Trophoblast cell (in vitro differentiated cells and primary cell): Measurements from ENCODE around the gene SPRR2G.
"Not testable (repeated sequence)": the region's sequence is repeated elsewhere in the genome, so short reads cannot be mapped to it uniquely, and the experiment has no call there.

Experiments
- DNase-seq, 2 donors: peaks; one replicate each; pipeline ENCODE4 v3.0.0-alpha.2; 2016
- H2AFZ ChIP-seq: 2 replicates; pipeline ENCODE4 v1.6.1; 2013; ENCODE audit warnings: low read length, moderate library complexity, mild to moderate bottlenecking; ENCODE audit not compliant: insufficient read depth, poor library complexity
- H2AK5ac ChIP-seq: 2 replicates; pipeline ENCODE4 v1.6.1; 2013; ENCODE audit warnings: mild to moderate bottlenecking, low read length
- H2BK120ac ChIP-seq: 2 replicates; pipeline ENCODE4 v1.6.1; 2013; ENCODE audit warnings: low read length, mild to moderate bottlenecking, moderate library complexity; ENCODE audit not compliant: insufficient read depth, poor library complexity
- H2BK12ac ChIP-seq: 2 replicates; pipeline ENCODE4 v1.6.1; 2013; ENCODE audit warnings: mild to moderate bottlenecking, low read length, moderate library complexity
- H2BK5ac ChIP-seq: 2 replicates; pipeline ENCODE4 v1.6.1; 2013; ENCODE audit warnings: low read length, low read depth, moderate library complexity, mild to moderate bottlenecking; ENCODE audit not compliant: poor library complexity
- H3K14ac ChIP-seq: 2 replicates; pipeline ENCODE4 v1.6.1; 2013; ENCODE audit warnings: mild to moderate bottlenecking, low read length
- H3K18ac ChIP-seq: 2 replicates; pipeline ENCODE4 v1.6.1; 2013; ENCODE audit warnings: mild to moderate bottlenecking, low read length
- H3K23ac ChIP-seq: 2 replicates; pipeline ENCODE4 v1.6.1; 2013; ENCODE audit warnings: low read length
- H3K27ac ChIP-seq: 2 replicates; pipeline ENCODE4 v1.5.1; 2013; ENCODE audit warnings: low read depth, mild to moderate bottlenecking, inconsistent platforms, low read length, moderate library complexity
- H3K27me3 ChIP-seq: 2 replicates; pipeline ENCODE4 v1.6.1; 2013; ENCODE audit warnings: inconsistent platforms, mild to moderate bottlenecking, low read length, moderate library complexity; ENCODE audit not compliant: insufficient read depth
- H3K36me3 ChIP-seq, 2 experiments: 1 replicate in 1 of 2; 2 replicates in 1 of 2; pipeline ENCODE4 v1.6.1; 2013; ENCODE audit warnings: low read length in 2 of 2, mild to moderate bottlenecking in 2 of 2, moderate library complexity in 1 of 2; ENCODE audit not compliant: insufficient read depth in 2 of 2, control insufficient read depth in 1 of 2
- H3K4ac ChIP-seq: 2 replicates; pipeline ENCODE4 v1.6.1; 2013; ENCODE audit warnings: low read depth, mild to moderate bottlenecking, low read length, moderate library complexity
- H3K4me1 ChIP-seq, 2 experiments: 1 replicate in 1 of 2; 2 replicates in 1 of 2; pipeline ENCODE4 v1.6.1; 2013; ENCODE audit warnings: low read length in 2 of 2, mild to moderate bottlenecking in 2 of 2, moderate library complexity in 1 of 2; ENCODE audit not compliant: insufficient read depth in 2 of 2, control insufficient read depth in 1 of 2
- H3K4me2 ChIP-seq: 2 replicates; pipeline ENCODE4 v1.6.1; 2013; ENCODE audit warnings: inconsistent platforms, mild to moderate bottlenecking, low read length, moderate library complexity
- H3K4me3 ChIP-seq: 2 replicates; pipeline ENCODE4 v1.5.1; 2013; ENCODE audit warnings: mild to moderate bottlenecking, low read depth, low read length, inconsistent platforms
- H3K79me1 ChIP-seq: one replicate; pipeline ENCODE4 v1.6.1; 2013; ENCODE audit warnings: low read length
- H3K79me2 ChIP-seq: 2 replicates; pipeline ENCODE4 v1.6.1; 2013; ENCODE audit warnings: low read length, mild to moderate bottlenecking; ENCODE audit not compliant: control insufficient read depth, insufficient read depth, poor library complexity
- H3K9ac ChIP-seq: 2 replicates; pipeline ENCODE4 v1.6.1; 2013; ENCODE audit warnings: mild to moderate bottlenecking, low read length
- H3K9me3 ChIP-seq: 2 replicates; pipeline ENCODE4 v1.6.1; 2013; ENCODE audit warnings: low read depth, mild to moderate bottlenecking, control low read depth, inconsistent platforms, low read length; ENCODE audit not compliant: insufficient read depth
- H4K12ac ChIP-seq: 2 replicates; pipeline ENCODE4 v1.6.1; 2013; ENCODE audit warnings: low read depth, mild to moderate bottlenecking, low read length, moderate library complexity
- H4K8ac ChIP-seq: 2 replicates; pipeline ENCODE4 v1.6.1; 2013; ENCODE audit warnings: low read depth, mild to moderate bottlenecking, low read length, moderate library complexity
- H4K91ac ChIP-seq: one replicate; pipeline ENCODE4 v1.6.1; 2013; ENCODE audit warnings: low read depth, mild to moderate bottlenecking, low read length, moderate library complexity
- WGBS: extraction: QIAGEN DNeasy Blood & Tissue Kit; methylation state at CpG from one replicate; pipeline ENCODE4 v1.1.7; 2013; ENCODE audit warnings: missing lambda C conversion rate; ENCODE audit not compliant: insufficient read length, insufficient coverage; ENCODE audit errors: extremely low coverage; 5-methylcytosine and 5-hydroxymethylcytosine counted together

The SPRR2G gene

DNA sequence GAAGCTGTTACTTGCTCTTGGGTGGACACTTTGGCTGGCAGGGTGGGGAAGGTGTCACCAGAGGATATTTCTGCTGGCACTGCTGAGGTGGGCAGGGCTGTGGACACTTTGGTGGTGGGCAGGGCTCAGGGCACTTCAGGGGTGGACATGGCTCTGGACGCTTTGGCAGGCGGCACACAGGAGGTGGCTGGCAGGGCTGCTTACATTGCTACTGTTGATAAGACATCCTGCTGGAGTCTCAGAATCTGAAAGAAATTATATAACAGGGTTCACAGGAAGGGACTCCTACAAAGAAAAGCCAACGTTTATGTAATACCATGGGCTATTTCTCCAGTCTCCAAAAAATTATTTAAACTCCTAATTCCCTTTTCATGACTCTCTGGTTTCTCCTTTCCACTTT, 10.2 kb downstream of the SPRR2G start:
- H3K23ac ChIP-seq: no peak overlapping the region
- no peak overlapping the region for H3K9ac ChIP-seq
- H3K18ac ChIP-seq: no peak overlapping the region
- H3K4ac ChIP-seq: no peak overlapping the region
- WGBS: no CpG with 5 or more reads among the region's 3 CpGs
- no peak overlapping the region for H3K4me3 ChIP-seq
- H2AK5ac ChIP-seq: no peak overlapping the region
- H3K79me1 ChIP-seq: no peaks in the 10 kb centered on the region
- no peaks in the 10 kb centered on the region for H3K27me3 ChIP-seq
- H2BK5ac ChIP-seq: no peak overlapping the region
- no peaks in the 10 kb centered on the region for H3K36me3 ChIP-seq
- H2BK12ac ChIP-seq: no peak overlapping the region
- H4K91ac ChIP-seq: no peak overlapping the region
- no peaks in the 10 kb centered on the region for H3K79me2 ChIP-seq
- no peak overlapping the region for H3K14ac ChIP-seq
- DNase-seq: no peak
- no peak overlapping the region for H2AFZ ChIP-seq
- H3K4me1 ChIP-seq: no peaks in the 10 kb centered on the region
- H4K12ac ChIP-seq: no peak overlapping the region
- no peaks in the 10 kb centered on the region for H3K9me3 ChIP-seq
- H3K4me2 ChIP-seq: no peak overlapping the region
- no peak overlapping the region for H2BK120ac ChIP-seq
- no peak overlapping the region for H3K27ac ChIP-seq
- H4K8ac ChIP-seq: no peak overlapping the region

DNA sequence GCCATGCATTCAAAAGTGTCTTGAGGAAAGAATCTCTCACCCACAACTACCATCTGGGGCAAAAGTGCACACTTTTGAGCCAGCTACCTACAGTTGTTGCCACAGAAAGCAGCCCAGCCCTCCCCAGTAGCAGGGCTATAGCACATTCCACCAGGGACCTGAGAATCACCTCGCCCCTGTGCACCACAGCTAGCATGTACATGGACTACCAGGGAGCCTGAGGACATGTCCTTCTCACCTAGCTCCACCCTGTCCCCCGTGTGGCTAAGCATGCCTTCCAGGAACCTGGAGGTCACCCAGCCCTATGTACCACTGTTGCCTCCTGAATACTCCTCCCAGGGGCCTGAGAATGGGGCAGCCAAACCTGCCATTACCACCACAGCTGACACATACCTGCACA, 16.9 kb downstream of the SPRR2G start:
- H2BK120ac ChIP-seq: no peak overlapping the region
- no peaks in the 10 kb centered on the region for H3K79me1 ChIP-seq
- no peak overlapping the region for H3K4me3 ChIP-seq
- no CpG with 5 or more reads among the region's 2 CpGs for WGBS
- H2BK12ac ChIP-seq: no peak overlapping the region
- no peak overlapping the region for H3K9ac ChIP-seq
- H2BK5ac ChIP-seq: no peak overlapping the region
- no peaks in the 10 kb centered on the region for H3K4me1 ChIP-seq
- H2AK5ac ChIP-seq: no peak overlapping the region
- H4K12ac ChIP-seq: no peak overlapping the region
- no peak overlapping the region for H2AFZ ChIP-seq
- no peak overlapping the region for H3K27ac ChIP-seq
- no peaks in the 10 kb centered on the region for H3K9me3 ChIP-seq
- H3K4me2 ChIP-seq: no peak overlapping the region
- H3K36me3 ChIP-seq: no peaks in the 10 kb centered on the region
- no peak overlapping the region for H4K91ac ChIP-seq
- no peak overlapping the region for H3K23ac ChIP-seq
- H3K18ac ChIP-seq: no peak overlapping the region
- no peak overlapping the region for H3K14ac ChIP-seq
- H4K8ac ChIP-seq: no peak overlapping the region
- H3K79me2 ChIP-seq: no peaks in the 10 kb centered on the region
- no peak for DNase-seq
- no peaks in the 10 kb centered on the region for H3K27me3 ChIP-seq
- no peak overlapping the region for H3K4ac ChIP-seq

- no peaks in the 10 kb centered on the region for H3K36me3 ChIP-seq
- H4K91ac ChIP-seq: no peak overlapping the region
- no peak overlapping the region for H2AFZ ChIP-seq
- H3K4ac ChIP-seq: no peak overlapping the region
- no peak overlapping the region for H3K27ac ChIP-seq
- no peak overlapping the region for H4K8ac ChIP-seq
- WGBS: no CpG with 5 or more reads among the region's 1 CpG
- no peak overlapping the region for H3K4me2 ChIP-seq
- H2AK5ac ChIP-seq: no peak overlapping the region
- no peak overlapping the region for H2BK120ac ChIP-seq
- no peak overlapping the region for H3K9ac ChIP-seq
- H3K14ac ChIP-seq: no peak overlapping the region
- H3K4me3 ChIP-seq: no peak overlapping the region
- no peak overlapping the region for H3K23ac ChIP-seq
- no peaks in the 10 kb centered on the region for H3K4me1 ChIP-seq
- no peak overlapping the region for H2BK5ac ChIP-seq
- H3K79me2 ChIP-seq: no peaks in the 10 kb centered on the region
- no peak for DNase-seq
- H3K27me3 ChIP-seq: no peaks in the 10 kb centered on the region
- no peaks in the 10 kb centered on the region for H3K9me3 ChIP-seq
- no peak overlapping the region for H4K12ac ChIP-seq
- no peak overlapping the region for H3K18ac ChIP-seq
- H2BK12ac ChIP-seq: no peak overlapping the region
- H3K79me1 ChIP-seq: no peaks in the 10 kb centered on the region
Measured at GRCh38 chr1:153133267-153133666, 17.4 kb downstream of the SPRR2G start.

GRCh38 chr1:153128688-153129087, 22.0 kb downstream of the SPRR2G start:
- not testable (repeated sequence) for H3K4me1 ChIP-seq, H2BK5ac ChIP-seq, H4K91ac ChIP-seq, H2BK120ac ChIP-seq, H3K9ac ChIP-seq, H3K4me3 ChIP-seq, H3K27me3 ChIP-seq, H3K79me2 ChIP-seq, H3K4me2 ChIP-seq, H3K4ac ChIP-seq, DNase-seq, H3K23ac ChIP-seq, H4K12ac ChIP-seq, H3K14ac ChIP-seq, H4K8ac ChIP-seq, H3K36me3 ChIP-seq, H3K79me1 ChIP-seq, H2AK5ac ChIP-seq, H2BK12ac ChIP-seq, H3K27ac ChIP-seq, H3K18ac ChIP-seq, H2AFZ ChIP-seq, H3K9me3 ChIP-seq
- no CpG with 5 or more reads among the region's 4 CpGs for WGBS
